HepG2 (cell line): Measurements from ENCODE around the gene ARFGEF2. TPM values are rescaled to one million over a fixed set of nuclear protein-coding genes. Genes with fewer than 3 reads are reported as not detected.

Experiments used
- HMG20B ChIP-seq: conservative IDR thresholded peaks from 2 replicates; pipeline ENCODE4 v1.6.1; 2016; ENCODE audit warnings: missing genetic modification reagents, missing compliant biosample characterization
- MEIS1 ChIP-seq: sonication (generic); formaldehyde crosslinking; IDR thresholded peaks from 2 replicates; pipeline ENCODE4 v1.9.0; 2021; ENCODE audit warnings: mild to moderate bottlenecking, missing genetic modification reagents, moderate library complexity, borderline replicate concordance
- NKX3-1 ChIP-seq: sonication (generic); formaldehyde crosslinking; IDR thresholded peaks from 2 replicates; pipeline ENCODE4 v1.5.0; 2020; ENCODE audit warnings: missing genetic modification reagents
- NR2C2 ChIP-seq: sonication (generic); formaldehyde crosslinking; IDR thresholded peaks from 2 replicates; pipeline ENCODE4 v1.4.0; 2020; ENCODE audit warnings: missing genetic modification reagents, mild to moderate bottlenecking, moderate library complexity, borderline replicate concordance
- NR2F6 ChIP-seq, 2 experiments: IDR thresholded peaks; 2 replicates each; pipeline ENCODE4 v1.6.1; 2016; ENCODE audit warnings: antibody characterized with exemption in 1 of 2, mild to moderate bottlenecking in 1 of 2
- PHF8 ChIP-seq: sonication (generic); formaldehyde crosslinking; IDR thresholded peaks from 2 replicates; pipeline ENCODE4 v1.5.0; 2020; ENCODE audit warnings: missing genetic modification reagents
- RBFOX2 ChIP-seq: fragments of 200-400 bp; formaldehyde crosslinking; IDR thresholded peaks from 2 replicates; pipeline ENCODE4 v1.6.1; 2017; ENCODE audit warnings: low read depth, mild to moderate bottlenecking, low read length
- SAFB2 ChIP-seq: sonication (generic); formaldehyde crosslinking; IDR thresholded peaks from 2 replicates; pipeline ENCODE4 v1.5.1; 2020; ENCODE audit warnings: missing genetic modification reagents, low read depth, mild to moderate bottlenecking, borderline replicate concordance
- SRSF1 ChIP-seq: fragments of 200-400 bp; formaldehyde crosslinking; optimal IDR thresholded peaks from 2 replicates; pipeline ENCODE3; 2017; ENCODE audit warnings: mild to moderate bottlenecking, low read depth, low read length, moderate library complexity
- ZBTB46 ChIP-seq: sonication (generic); formaldehyde crosslinking; IDR thresholded peaks from 2 replicates; pipeline ENCODE4 v1.4.0; 2020; ENCODE audit warnings: mild to moderate bottlenecking, missing genetic modification reagents, borderline replicate concordance
- ZBTB7B ChIP-seq: sonication (generic); formaldehyde crosslinking; IDR thresholded peaks from 2 replicates; pipeline ENCODE4 v1.4.0; 2020; ENCODE audit warnings: missing genetic modification reagents
- ZNF142 ChIP-seq: sonication (generic); formaldehyde crosslinking; IDR thresholded peaks from 2 replicates; pipeline ENCODE4 v1.4.0; 2020; ENCODE audit warnings: missing genetic modification reagents
- ZNF234 ChIP-seq: sonication (generic); formaldehyde crosslinking; conservative IDR thresholded peaks from 2 replicates; pipeline ENCODE4 v1.5.1; 2020; ENCODE audit warnings: mild to moderate bottlenecking, missing genetic modification reagents
- ZNF354B ChIP-seq: sonication (generic); formaldehyde crosslinking; IDR thresholded peaks from 2 replicates; pipeline ENCODE4 v1.8.0; 2022; ENCODE audit warnings: mild to moderate bottlenecking, missing genetic modification reagents
- ZNF383 ChIP-seq: sonication (generic); formaldehyde crosslinking; IDR thresholded peaks from 2 replicates; pipeline ENCODE4 v1.4.0; 2020; ENCODE audit warnings: missing genetic modification reagents, mild to moderate bottlenecking, borderline replicate concordance
- ZNF414 ChIP-seq: sonication (generic); formaldehyde crosslinking; IDR thresholded peaks from 2 replicates; pipeline ENCODE4 v1.5.0; 2020; ENCODE audit warnings: missing genetic modification reagents
- ZNF746 ChIP-seq: sonication (generic); formaldehyde crosslinking; IDR thresholded peaks from 2 replicates; pipeline ENCODE4 v1.8.0; 2022; ENCODE audit warnings: mild to moderate bottlenecking, missing genetic modification reagents
- ZNF83 ChIP-seq: sonication (generic); formaldehyde crosslinking; IDR thresholded peaks from 2 replicates; pipeline ENCODE4 v1.4.0; 2020; ENCODE audit warnings: missing genetic modification reagents, mild to moderate bottlenecking, borderline replicate concordance
- ZNF878 ChIP-seq: sonication (generic); formaldehyde crosslinking; IDR thresholded peaks from 2 replicates; pipeline ENCODE4 v1.8.1; 2023; ENCODE audit warnings: mild to moderate bottlenecking, missing genetic modification reagents, moderate library complexity
- ZSCAN9 ChIP-seq: IDR thresholded peaks from 2 replicates; pipeline ENCODE4 v1.6.1; 2016; ENCODE audit warnings: borderline replicate concordance
- polyA plus RNA-seq, 8 experiments: library from polyadenylated mRNA; depleted of rRNA in 3 of 8; stranded (reverse) in 7 of 8; unstranded in 1 of 8; fragments of >200 nt; fragmentation: Illumina TruSeq in 4 of 8; extraction: Trizol in 4 of 8; gene quantifications; 2 replicates each; pipeline versions ENCODE4 v1.2.1 to v1.2.3, GENCODE V29; 2011 to 2016; ENCODE audit warnings: low read depth in 4 of 8, missing spikeins in 1 of 8, mixed read lengths in 1 of 8; ENCODE audit not compliant: insufficient read depth in 1 of 8
- total RNA-seq, 5 experiments: library from RNA; depleted of rRNA; stranded (reverse); fragments of >200 nt; fragmentation: Illumina TruSeq; extraction: Trizol; gene quantifications; 2 replicates each; pipeline ENCODE4 v1.2.3, GENCODE V29; 2016; ENCODE audit warnings: low read depth in 1 of 5

ARFGEF2 gene
- total and polyA plus RNA-seq, 2 of the 13 experiments (the other 11 are each of a cell fraction or from before 2014, with no cell fraction given), result 44.0 to 60.8 TPM

GRCh38 chr20:49046087-49046900 lies 124.8 kb downstream of the ARFGEF2 start, which contains the start of gene CSE1L (continued):
- TF ChIP-seq NR2C2 (CRISPR knock-in tag), result peak; percentile 17; the same call in 1 of the 2 replicates
- TF ChIP-seq ZNF354B (CRISPR knock-in tag), result no peak; the same call in 1 of the 2 replicates
- peak; percentile 67; the same call in 1 of the 2 replicates for TF ChIP-seq ZBTB7B
- peak; percentile 82; the same call in 1 of the 2 replicates for TF ChIP-seq ZNF746 (CRISPR knock-in tag)
- peak; percentile 95 for TF ChIP-seq NKX3-1 (CRISPR knock-in tag)
- TF ChIP-seq ZNF414 (CRISPR knock-in tag), result no peak
- TF ChIP-seq ZNF878 (CRISPR knock-in tag), result peak; percentile 91; the same call in 1 of the 2 replicates
- TF ChIP-seq PHF8, result peak; percentile 99
- peak; percentile 97; the same call in 1 of the 2 replicates for TF ChIP-seq ZNF234 (CRISPR knock-in tag)
- peak; percentile 28; the same call in 1 of the 2 replicates for TF ChIP-seq HMG20B (CRISPR knock-in tag)
- TF ChIP-seq ZNF83, result peak; percentile 89
- TF ChIP-seq ZNF383 (CRISPR knock-in tag), result no peak
- TF ChIP-seq SRSF1, result no peak
- TF ChIP-seq SAFB2 (CRISPR knock-in tag), result peak; percentile 94
- TF ChIP-seq NR2F6 (IDR thresholded peaks at IDR 0.05), result no peak
- peak; percentile 5; the same call in 1 of the 2 replicates for TF ChIP-seq NR2F6 (CRISPR knock-in tag; IDR thresholded peaks at IDR 0.05)
- TF ChIP-seq RBFOX2, result peak; percentile 100
- TF ChIP-seq MEIS1, result peak; percentile 89
- TF ChIP-seq ZBTB46 (CRISPR knock-in tag), result 0 out of 2 replicates have a peak, but pooled peaks have one; percentile 0
- peak; percentile 91; the same call in 1 of the 2 replicates for TF ChIP-seq ZNF142 (CRISPR knock-in tag)
- peak; percentile 64 for TF ChIP-seq ZSCAN9 (CRISPR knock-in tag)
